ENCODE data around the gene RFX7.

Gene RFX7

DNA sequence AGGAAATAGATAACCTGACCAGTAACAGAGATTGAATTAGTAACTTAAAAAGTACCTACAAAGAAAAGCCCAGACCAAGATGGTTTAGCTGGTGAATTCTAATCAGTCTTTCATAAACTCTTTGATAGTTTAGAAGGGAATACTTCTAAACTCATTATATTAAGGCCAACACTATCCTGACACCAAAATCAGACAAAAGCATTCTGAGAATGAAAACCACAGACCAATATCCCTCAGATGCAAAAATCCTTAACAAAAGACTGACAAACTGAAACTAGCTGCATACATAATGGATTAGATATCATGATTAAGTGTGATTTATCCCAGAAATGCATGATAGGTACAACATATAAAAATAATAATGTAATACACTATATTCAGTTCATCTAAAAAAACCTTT lies 115.6 kb downstream of the RFX7 start:
- Histone ChIP-seq H2BK15ac (ENCODE audit: low read length) (no peak overlapping the region), H3K4me3 (ENCODE audit: low read length in 2 of 2) (no peak overlapping the region), H2AFZ (ENCODE audit: low read length) (no peak overlapping the region), H3K9ac (ENCODE audit: low read depth, low read length, poor library complexity) (no peak overlapping the region), H3K4ac (ENCODE audit: low read length) (no peak overlapping the region), H3K27ac (replicated peaks; ENCODE audit: low read length) (no peak overlapping the region), H3K36me3 (replicated peaks in 1 of 2; ENCODE audit: control insufficient read depth in 2 of 2, insufficient read depth in 2 of 2, low read length in 2 of 2) (peaks cover 12 to 85% of the 10 kb centered on the region in 2 donors), H3K9me3 (replicated peaks in 1 of 2; ENCODE audit: control insufficient read depth in 2 of 2, insufficient read depth in 1 of 2, low read depth in 1 of 2, low read length in 2 of 2) (peaks cover 9 to 77% of the 10 kb centered on the region in 2 donors), H3K27me3 (ENCODE audit: control insufficient read depth in 3 of 3, insufficient read depth in 3 of 3, low read depth in 1 of 3, low read length in 3 of 3) (no peaks in the 10 kb centered on the region), H2BK120ac (ENCODE audit: low read depth, low read length) (no peak overlapping the region), H3K23ac (ENCODE audit: low read depth, low read length, poor library complexity) (no peak overlapping the region), H3K18ac (ENCODE audit: low read length) (no peak overlapping the region), H2BK12ac (ENCODE audit: low read length) (no peak overlapping the region), H3K79me1 (ENCODE audit: low read depth, low read length) (no peaks in the 10 kb centered on the region), H2BK5ac (ENCODE audit: low read length) (no peak overlapping the region), H4K91ac (ENCODE audit: low read depth, low read length, poor library complexity) (no peak overlapping the region), H3K4me1 (ENCODE audit: control insufficient read depth in 2 of 2, insufficient read depth in 1 of 2, low read depth in 1 of 2, low read length in 2 of 2) (no peaks in the 10 kb centered on the region), H3K4me2 (ENCODE audit: insufficient read depth, low read length, poor library complexity, severe bottlenecking) (no peak overlapping the region), H3K14ac (ENCODE audit: low read length) (no peak overlapping the region), H2AK5ac (ENCODE audit: low read depth, low read length) (no peak overlapping the region), H4K8ac (ENCODE audit: low read depth, low read length) (no peak overlapping the region)
- DNase-seq (ENCODE audit: low spot score), result no peak

DNA sequence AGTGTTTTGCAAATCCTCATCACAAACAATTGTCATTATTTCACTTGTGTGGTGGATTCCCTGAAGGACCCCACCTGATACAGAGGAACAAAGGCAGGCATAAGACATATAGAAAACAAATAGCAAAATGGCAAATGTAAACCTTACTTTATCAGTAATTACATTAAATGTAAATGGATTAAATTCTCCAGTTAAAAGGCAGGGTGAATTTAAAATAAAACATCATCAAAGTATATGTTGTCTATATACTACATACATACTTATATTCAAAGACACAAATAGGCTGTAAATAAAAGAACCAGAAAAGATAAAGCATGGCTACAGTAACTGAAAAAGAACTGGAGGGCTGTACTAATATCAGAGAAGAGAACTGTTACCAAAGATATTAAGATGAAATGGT lies 117.3 kb downstream of the RFX7 start:
- Histone ChIP-seq H3K4ac (ENCODE audit: low read length) (no peak overlapping the region), H3K18ac (ENCODE audit: low read length) (no peak overlapping the region), H2BK5ac (ENCODE audit: low read length) (no peak overlapping the region), H3K23ac (ENCODE audit: low read depth, low read length, poor library complexity) (no peak overlapping the region), H2AFZ (ENCODE audit: low read length) (no peak overlapping the region), H4K8ac (ENCODE audit: low read depth, low read length) (no peak overlapping the region), H3K27ac (replicated peaks; ENCODE audit: low read length) (no peak overlapping the region), H2BK15ac (ENCODE audit: low read length) (no peak overlapping the region), H3K79me1 (ENCODE audit: low read depth, low read length) (no peaks in the 10 kb centered on the region), H4K91ac (ENCODE audit: low read depth, low read length, poor library complexity) (no peak overlapping the region), H3K4me1 (ENCODE audit: control insufficient read depth in 2 of 2, insufficient read depth in 1 of 2, low read depth in 1 of 2, low read length in 2 of 2) (no peaks in the 10 kb centered on the region), H2BK12ac (ENCODE audit: low read length) (no peak overlapping the region), H3K4me2 (ENCODE audit: insufficient read depth, low read length, poor library complexity, severe bottlenecking) (no peak overlapping the region), H3K9ac (ENCODE audit: low read depth, low read length, poor library complexity) (no peak overlapping the region), H3K14ac (ENCODE audit: low read length) (no peak overlapping the region), H3K36me3 (replicated peaks in 1 of 2; ENCODE audit: control insufficient read depth in 2 of 2, insufficient read depth in 2 of 2, low read length in 2 of 2) (peaks cover 17 to 88% of the 10 kb centered on the region in 2 donors), H3K27me3 (ENCODE audit: control insufficient read depth in 3 of 3, insufficient read depth in 3 of 3, low read depth in 1 of 3, low read length in 3 of 3) (no peaks in the 10 kb centered on the region), H2BK120ac (ENCODE audit: low read depth, low read length) (no peak overlapping the region), H2AK5ac (ENCODE audit: low read depth, low read length) (no peak overlapping the region), H3K4me3 (ENCODE audit: low read length in 2 of 2) (no peak overlapping the region), H3K9me3 (replicated peaks in 1 of 2; ENCODE audit: control insufficient read depth in 2 of 2, insufficient read depth in 1 of 2, low read depth in 1 of 2, low read length in 2 of 2) (peaks cover 14 to 88% of the 10 kb centered on the region in 2 donors)
- no peak for DNase-seq (ENCODE audit: low spot score)

DNA sequence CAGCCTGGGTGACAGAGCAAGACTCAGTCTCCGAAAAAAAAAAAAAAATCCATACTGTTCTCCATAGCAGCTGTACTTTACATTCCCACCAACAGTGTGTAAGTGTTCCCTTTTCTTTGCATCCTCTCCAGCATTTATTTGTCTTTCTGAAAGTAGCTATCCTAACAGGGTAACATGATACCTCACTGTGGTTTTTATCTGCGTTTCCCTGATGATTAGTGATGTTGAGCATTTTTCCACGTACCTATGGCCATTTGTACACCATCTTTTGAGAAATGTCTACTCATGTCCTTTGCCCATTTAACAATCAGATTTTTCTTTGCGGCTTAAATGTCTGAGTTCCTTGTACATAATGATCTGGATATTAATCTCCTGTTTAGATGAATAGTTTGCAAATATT lies 119.3 kb downstream of the RFX7 start:
- H4K8ac ChIP-seq (ENCODE audit: low read depth, low read length), result no peak overlapping the region
- no peaks in the 10 kb centered on the region for H3K79me1 ChIP-seq (ENCODE audit: low read depth, low read length)
- H3K9ac ChIP-seq (ENCODE audit: low read depth, low read length, poor library complexity), result no peak overlapping the region
- no peak overlapping the region for H3K14ac ChIP-seq (ENCODE audit: low read length)
- no peak overlapping the region for H2BK5ac ChIP-seq (ENCODE audit: low read length)
- no peak overlapping the region for H2AFZ ChIP-seq (ENCODE audit: low read length)
- H3K4me2 ChIP-seq (ENCODE audit: insufficient read depth, low read length, poor library complexity, severe bottlenecking), result no peak overlapping the region
- DNase-seq (ENCODE audit: low spot score), result no peak
- no peaks in the 10 kb centered on the region for H3K27me3 ChIP-seq (ENCODE audit: control insufficient read depth in 3 of 3, insufficient read depth in 3 of 3, low read depth in 1 of 3, low read length in 3 of 3)
- H2BK15ac ChIP-seq (ENCODE audit: low read length), result no peak overlapping the region
- no peak overlapping the region for H3K23ac ChIP-seq (ENCODE audit: low read depth, low read length, poor library complexity)
- no peak overlapping the region for H2BK120ac ChIP-seq (ENCODE audit: low read depth, low read length)
- no peak overlapping the region for H4K91ac ChIP-seq (ENCODE audit: low read depth, low read length, poor library complexity)
- H2AK5ac ChIP-seq (ENCODE audit: low read depth, low read length), result no peak overlapping the region
- no CpG with 5 or more reads among the region's 4 CpGs for WGBS, 2 donors (ENCODE audit: extremely low coverage in 2 of 2, insufficient read length in 2 of 2, insufficient replicate concordance in 1 of 2)
- peaks cover 15 to 84% of the 10 kb centered on the region in 2 donors for H3K36me3 ChIP-seq (replicated peaks in 1 of 2; ENCODE audit: control insufficient read depth in 2 of 2, insufficient read depth in 2 of 2, low read length in 2 of 2)
- H2BK12ac ChIP-seq (ENCODE audit: low read length), result no peak overlapping the region
- peaks cover 14 to 89% of the 10 kb centered on the region in 2 donors for H3K9me3 ChIP-seq (replicated peaks in 1 of 2; ENCODE audit: control insufficient read depth in 2 of 2, insufficient read depth in 1 of 2, low read depth in 1 of 2, low read length in 2 of 2)
- no peaks in the 10 kb centered on the region for H3K4me1 ChIP-seq (ENCODE audit: control insufficient read depth in 2 of 2, insufficient read depth in 1 of 2, low read depth in 1 of 2, low read length in 2 of 2)
- H3K4me3 ChIP-seq (ENCODE audit: low read length in 2 of 2), result no peak overlapping the region
- H3K4ac ChIP-seq (ENCODE audit: low read length), result no peak overlapping the region
- no peak overlapping the region for H3K18ac ChIP-seq (ENCODE audit: low read length)
- H3K27ac ChIP-seq (replicated peaks; ENCODE audit: low read length), result no peak overlapping the region

DNA sequence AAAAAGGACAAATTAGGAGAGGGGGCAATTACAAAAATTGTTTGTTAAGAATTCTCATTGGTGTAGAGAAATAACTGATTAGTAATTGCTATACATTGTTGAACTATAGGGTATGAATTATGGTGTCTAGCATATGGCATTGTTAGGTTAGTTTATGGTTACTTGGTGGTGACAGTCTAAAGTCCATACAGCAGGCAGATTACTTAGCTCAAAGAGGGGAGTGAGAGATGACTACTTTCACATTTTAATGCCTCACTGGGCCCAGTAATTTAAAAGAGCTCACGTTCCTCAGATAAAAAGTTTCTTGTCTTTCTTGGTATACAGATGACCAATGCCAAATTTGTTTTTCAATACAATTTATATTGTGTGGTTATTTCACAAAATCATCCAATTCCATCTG lies 137.8 kb downstream of the RFX7 start:
- no peak overlapping the region for H4K8ac ChIP-seq (ENCODE audit: low read depth, low read length)
- no peak overlapping the region for H3K23ac ChIP-seq (ENCODE audit: low read depth, low read length, poor library complexity)
- H3K79me1 ChIP-seq (ENCODE audit: low read depth, low read length), result no peaks in the 10 kb centered on the region
- no peak overlapping the region for H3K4me3 ChIP-seq (ENCODE audit: low read length in 2 of 2)
- no peak overlapping the region for H2BK12ac ChIP-seq (ENCODE audit: low read length)
- H2BK15ac ChIP-seq (ENCODE audit: low read length), result no peak overlapping the region
- H4K91ac ChIP-seq (ENCODE audit: low read depth, low read length, poor library complexity), result no peak overlapping the region
- H3K27me3 ChIP-seq (ENCODE audit: control insufficient read depth in 3 of 3, insufficient read depth in 3 of 3, low read depth in 1 of 3, low read length in 3 of 3), result no peaks in the 10 kb centered on the region
- H3K4me2 ChIP-seq (ENCODE audit: insufficient read depth, low read length, poor library complexity, severe bottlenecking), result no peak overlapping the region
- no peak overlapping the region for H3K27ac ChIP-seq (replicated peaks; ENCODE audit: low read length)
- H3K9me3 ChIP-seq (replicated peaks in 1 of 2; ENCODE audit: control insufficient read depth in 2 of 2, insufficient read depth in 1 of 2, low read depth in 1 of 2, low read length in 2 of 2), result peaks cover 0 to 4% of the 10 kb centered on the region in 2 donors
- WGBS, 2 donors (ENCODE audit: extremely low coverage in 2 of 2, insufficient read length in 2 of 2, insufficient replicate concordance in 1 of 2), result no CpG with 5 or more reads among the region's 1 CpG
- H3K14ac ChIP-seq (ENCODE audit: low read length), result no peak overlapping the region
- peaks cover 0 to 1% of the 10 kb centered on the region in 2 donors for H3K4me1 ChIP-seq (ENCODE audit: control insufficient read depth in 2 of 2, insufficient read depth in 1 of 2, low read depth in 1 of 2, low read length in 2 of 2)
- DNase-seq (ENCODE audit: low spot score), result no peak
- H2BK120ac ChIP-seq (ENCODE audit: low read depth, low read length), result no peak overlapping the region
- H3K36me3 ChIP-seq (replicated peaks in 1 of 2; ENCODE audit: control insufficient read depth in 2 of 2, insufficient read depth in 2 of 2, low read length in 2 of 2), result peaks cover 4 to 52% of the 10 kb centered on the region in 2 donors
- no peak overlapping the region for H2AK5ac ChIP-seq (ENCODE audit: low read depth, low read length)
- H2BK5ac ChIP-seq (ENCODE audit: low read length), result no peak overlapping the region
- no peak overlapping the region for H3K9ac ChIP-seq (ENCODE audit: low read depth, low read length, poor library complexity)
- H3K18ac ChIP-seq (ENCODE audit: low read length), result no peak overlapping the region
- no peak overlapping the region for H2AFZ ChIP-seq (ENCODE audit: low read length)
- H3K4ac ChIP-seq (ENCODE audit: low read length), result no peak overlapping the region
